HG03354 (cell line): Measurements from ENCODE around the gene ALLC.

ENCODE experiments used
- ATAC-seq: cut with Tn5 transposase; IDR thresholded peaks from one replicate; pipeline ENCODE4 v1.9.1; 2021; ENCODE audit warnings: mild to moderate bottlenecking; ENCODE audit not compliant: unreplicated experiment, poor library complexity, severe bottlenecking

ALLC gene

GRCh38 chr2:3737128-3737527 is 79.1 kb downstream of the ALLC start:
- ATAC-seq: no peak

GRCh38 chr2:3738454-3738853 is 80.5 kb downstream of the ALLC start:
- ATAC-seq: no peak

- no peak for ATAC-seq
These were observed 81.3 kb downstream of the ALLC start for GRCh38 chr2:3739313-3739712.

- no peak for ATAC-seq
These were observed 83.4 kb downstream of the ALLC start for GRCh38 chr2:3741396-3741795.

- ATAC-seq: no peak
These were observed 84.0 kb downstream of the ALLC start for GRCh38 chr2:3741867-3742602.

- no peak for ATAC-seq
These were observed 84.9 kb downstream of the ALLC start for GRCh38 chr2:3742743-3743508.

GRCh38 chr2:3743951-3744555 is 86.1 kb downstream of the ALLC start:
- ATAC-seq: no peak

GRCh38 chr2:3745920-3746319 is 87.9 kb downstream of the ALLC start:
- ATAC-seq: no peak

- no peak for ATAC-seq
These were observed 89.1 kb downstream of the ALLC start for GRCh38 chr2:3747032-3747654.

- no peak for ATAC-seq
These were observed 89.8 kb downstream of the ALLC start for GRCh38 chr2:3747826-3748225.

- ATAC-seq: no peak
These were observed 91.2 kb downstream of the ALLC start for GRCh38 chr2:3749201-3749600.

- no peak for ATAC-seq
These were observed 93.3 kb downstream of the ALLC start for GRCh38 chr2:3751251-3751650.

GRCh38 chr2:3751806-3752205 is 93.8 kb downstream of the ALLC start:
- no peak for ATAC-seq
